GM19240 (cell line): Measurements from ENCODE around the gene ODAD3.
"Not testable (repeated sequence)": the region's sequence is repeated elsewhere in the genome, so short reads cannot be mapped to it uniquely, and the experiment has no call there.

Experiments
- DNase-seq: peaks from one replicate; pipeline ENCODE4 v3.0.0; 2011; ENCODE audit warnings: low spot score; ENCODE audit not compliant: insufficient read length

Gene ODAD3

GRCh38 chr19:11405846-11406643 lies 28.9 kb downstream of the ODAD3 start:
- DNase-seq: no peak

DNA sequence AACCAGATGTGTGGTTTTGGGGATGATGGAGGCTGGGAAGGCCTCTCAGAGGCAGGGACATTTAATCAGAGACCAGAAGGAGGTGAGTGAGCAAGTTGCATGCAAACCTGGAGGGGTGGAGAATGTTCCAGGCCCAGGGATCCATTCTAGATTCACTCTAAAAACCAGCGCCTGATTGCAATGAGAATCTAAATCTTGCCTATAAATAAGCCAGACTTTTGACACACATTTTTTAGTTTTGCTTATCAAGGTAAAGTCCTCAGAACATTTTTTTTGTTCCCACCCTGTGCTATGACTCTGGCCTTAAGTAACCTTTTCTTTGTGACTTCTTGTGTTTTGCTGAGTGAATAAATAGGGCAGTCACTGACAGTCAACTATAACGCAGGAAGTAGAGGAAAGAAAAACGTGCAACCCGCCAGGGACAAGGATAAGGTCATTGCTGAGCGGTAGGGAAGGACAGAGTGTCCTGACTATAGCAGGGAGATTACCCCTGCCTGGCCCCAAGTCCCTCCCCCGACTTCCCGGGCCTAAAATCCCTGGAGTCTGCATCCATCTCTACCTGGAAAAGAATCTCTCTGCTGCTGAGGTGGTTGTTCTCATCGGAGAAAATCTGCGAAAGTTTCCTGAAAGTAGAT lies 30.2 kb downstream of the ODAD3 start:
- DNase-seq: no peak

GRCh38 chr19:11401808-11402543 lies 32.9 kb downstream of the ODAD3 start:
- no peak for DNase-seq

- no peak for DNase-seq
Observed at GRCh38 chr19:11400798-11401197, 34.1 kb downstream of the ODAD3 start.

DNA sequence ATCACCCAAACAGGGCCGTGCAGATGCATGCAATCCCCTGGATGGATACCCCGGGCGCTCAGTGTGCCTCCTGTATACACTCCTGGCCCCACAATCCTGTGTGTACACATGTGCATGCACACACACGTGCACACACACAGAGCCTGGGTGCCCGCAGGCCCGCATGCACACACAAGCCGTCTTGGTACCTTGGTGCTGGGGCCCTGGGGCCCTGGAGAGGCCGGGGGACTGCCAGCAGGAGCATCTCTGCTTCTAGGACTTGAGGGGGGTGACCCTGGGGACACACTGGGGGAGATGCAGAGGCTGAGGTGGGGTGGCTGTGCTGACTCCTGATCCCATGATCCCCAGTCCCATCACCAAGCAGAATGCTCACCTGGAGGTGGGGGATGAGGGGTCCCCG lies 35.3 kb downstream of the ODAD3 start:
- DNase-seq: no peak

DNA sequence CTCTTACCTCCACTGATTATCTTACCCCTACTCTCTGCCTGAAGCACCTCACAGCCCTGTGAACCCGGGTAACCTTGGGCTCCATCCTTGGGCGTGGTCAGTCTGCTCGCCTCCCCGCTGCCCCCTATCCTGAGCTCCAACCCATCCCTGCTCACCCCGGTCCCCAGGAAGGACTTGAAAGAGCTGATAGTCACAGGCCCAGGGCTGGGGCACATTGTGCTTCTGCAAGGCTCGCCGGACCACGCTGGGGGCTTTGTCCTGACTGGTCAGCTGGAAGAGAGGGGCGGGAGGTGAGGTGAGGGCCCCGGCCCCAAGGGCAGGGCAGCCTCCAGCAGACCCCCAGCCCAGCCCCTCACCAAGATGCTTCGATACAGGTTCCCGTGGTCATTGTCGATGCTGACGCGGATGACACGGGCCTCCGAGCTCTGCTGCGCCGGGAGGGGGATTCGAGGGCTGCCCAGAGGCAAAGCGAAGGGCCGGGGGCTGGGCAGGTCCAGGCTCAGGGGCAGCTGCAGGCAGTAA lies 37.8 kb downstream of the ODAD3 start:
- DNase-seq: no peak

GRCh38 chr19:11390933-11391680 lies 43.8 kb downstream of the ODAD3 start:
- DNase-seq: no peak

DNA sequence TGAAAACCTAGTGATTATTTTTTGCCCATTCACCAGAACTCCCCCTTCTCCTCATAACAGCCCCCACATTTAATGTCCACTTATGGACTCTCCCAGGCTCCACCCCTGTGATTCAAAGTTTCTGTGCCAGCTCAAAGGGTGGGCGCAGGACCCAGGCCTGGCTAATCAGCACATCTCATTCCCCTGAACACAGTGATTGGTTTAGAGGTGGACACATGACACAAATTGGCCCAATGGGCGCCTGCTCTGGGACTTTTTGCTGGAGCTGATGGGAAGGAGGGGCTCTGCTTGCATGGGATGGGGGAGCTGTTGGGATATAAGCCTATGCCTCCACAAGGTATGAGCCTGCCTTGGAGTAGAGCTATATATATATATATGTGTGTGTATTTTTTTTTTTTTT lies 44.6 kb downstream of the ODAD3 start:
- no peak for DNase-seq

GRCh38 chr19:11387162-11388034 lies 47.5 kb downstream of the ODAD3 start:
- DNase-seq: no peak

DNA sequence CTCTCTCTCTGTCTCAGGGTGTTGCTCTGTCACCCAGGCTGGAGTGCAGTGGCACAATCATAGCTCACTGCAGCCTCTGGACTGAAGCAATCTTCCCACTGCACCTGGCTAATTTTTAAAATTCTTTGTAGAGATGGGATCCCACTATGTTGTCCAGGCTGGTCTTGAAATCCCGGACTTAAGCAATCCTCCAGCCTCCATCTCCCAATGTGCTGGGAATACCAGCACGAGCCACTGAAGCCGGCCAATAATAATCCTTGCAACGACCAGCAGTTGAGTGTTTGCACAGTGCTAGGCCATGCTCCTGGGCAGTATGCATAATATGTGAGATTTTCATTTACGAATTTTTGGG lies 50.2 kb downstream of the ODAD3 start:
- no peak for DNase-seq

DNA sequence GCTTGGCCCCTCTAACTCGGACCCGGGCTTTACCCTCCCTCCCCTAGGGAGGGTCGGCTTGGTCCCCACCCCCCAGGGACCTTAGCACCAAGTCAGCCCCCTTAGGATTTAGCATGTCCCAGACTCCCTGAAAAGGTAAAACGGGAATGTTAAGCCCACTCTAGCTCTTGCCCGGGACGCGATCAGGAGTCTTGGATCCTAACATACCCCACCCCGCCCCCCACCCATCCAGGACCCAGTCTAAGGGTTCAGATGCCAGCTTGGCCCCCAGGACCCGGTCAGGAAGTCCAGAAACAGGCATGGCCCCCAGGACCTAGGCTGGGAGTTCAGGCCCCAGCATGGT lies 51.2 kb downstream of the ODAD3 start:
- DNase-seq: no peak

GRCh38 chr19:11382898-11383705 lies 51.8 kb downstream of the ODAD3 start:
- DNase-seq: no peak

- peak; percentile 97 for DNase-seq
Observed at GRCh38 chr19:11380653-11381537, 54.0 kb downstream of the ODAD3 start.

GRCh38 chr19:11379857-11380350 lies 55.0 kb downstream of the ODAD3 start:
- DNase-seq: no peak

DNA sequence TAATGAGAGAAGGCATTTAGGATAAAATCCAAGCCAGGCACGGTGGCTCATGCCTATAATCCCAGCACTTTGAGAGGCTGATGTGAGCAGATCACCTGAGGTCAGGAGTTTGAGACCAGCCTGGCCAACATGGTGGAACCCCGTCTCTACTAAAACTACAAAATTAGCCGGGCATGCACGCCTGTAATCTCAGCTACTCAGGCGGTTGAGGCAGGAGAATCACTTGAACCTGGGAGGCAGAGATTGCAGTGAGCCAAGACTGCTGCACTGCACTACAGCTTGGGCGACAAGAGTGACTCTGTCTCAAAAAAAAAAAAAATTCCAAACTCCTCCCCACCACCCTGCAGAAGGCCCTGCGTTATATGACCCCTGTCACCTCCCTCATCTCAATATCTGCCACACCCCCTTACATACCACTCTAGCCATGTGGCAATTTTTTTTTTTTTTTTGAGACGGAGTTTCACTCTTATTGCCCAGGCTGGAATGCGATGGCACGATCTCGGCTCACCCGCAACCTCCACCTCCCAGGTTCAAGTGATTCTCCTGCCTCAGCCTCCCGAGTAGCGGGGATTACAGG lies 55.6 kb downstream of the ODAD3 start:
- not testable (repeated sequence) for DNase-seq

- no peak for DNase-seq
Observed at GRCh38 chr19:11378319-11379189, 56.4 kb downstream of the ODAD3 start.

- no peak for DNase-seq
Observed at GRCh38 chr19:11377756-11378155, 57.2 kb downstream of the ODAD3 start.
